HG03108 (cell line): ENCODE data around the gene PADI4.
"Not testable (repeated sequence)": the region's sequence is repeated elsewhere in the genome, so short reads cannot be mapped to it uniquely, and the experiment has no call there.

ENCODE experiments used
- ATAC-seq: cut with Tn5 transposase; IDR thresholded peaks from one replicate; pipeline ENCODE4 v1.9.1; 2021; ENCODE audit warnings: moderate library complexity; ENCODE audit not compliant: unreplicated experiment

Gene PADI4

DNA sequence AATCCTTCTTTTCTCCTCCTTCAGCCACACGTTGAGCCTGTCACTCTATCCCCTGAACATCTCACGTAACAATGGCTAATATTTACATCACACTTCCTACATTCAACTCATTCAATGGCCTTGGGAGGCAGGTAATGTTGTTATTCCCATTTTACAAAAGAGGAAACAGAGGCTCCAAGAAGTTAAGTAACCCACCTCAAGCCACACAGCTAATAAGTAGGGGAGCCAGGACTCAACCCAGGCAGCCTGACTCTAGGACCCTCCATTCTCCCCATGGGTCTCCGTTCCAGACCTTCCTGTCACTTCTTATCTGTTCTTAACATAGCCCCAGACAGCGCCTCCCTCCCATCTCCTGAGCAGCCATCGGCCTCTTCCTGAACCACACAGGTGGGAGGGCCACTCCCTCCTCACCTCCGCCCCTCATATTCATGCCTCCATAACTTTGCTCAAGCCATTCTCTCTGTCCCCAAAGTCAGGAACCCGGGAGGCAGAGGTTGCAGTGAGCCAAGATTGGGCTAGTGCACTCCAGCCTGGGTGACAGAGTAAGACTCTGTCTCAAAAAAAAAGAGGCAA, 2.2 kb downstream of the PADI4 start:
- no peak for ATAC-seq

GRCh38 chr1:17313530-17314309, 5.7 kb downstream of the PADI4 start:
- ATAC-seq = no peak

DNA sequence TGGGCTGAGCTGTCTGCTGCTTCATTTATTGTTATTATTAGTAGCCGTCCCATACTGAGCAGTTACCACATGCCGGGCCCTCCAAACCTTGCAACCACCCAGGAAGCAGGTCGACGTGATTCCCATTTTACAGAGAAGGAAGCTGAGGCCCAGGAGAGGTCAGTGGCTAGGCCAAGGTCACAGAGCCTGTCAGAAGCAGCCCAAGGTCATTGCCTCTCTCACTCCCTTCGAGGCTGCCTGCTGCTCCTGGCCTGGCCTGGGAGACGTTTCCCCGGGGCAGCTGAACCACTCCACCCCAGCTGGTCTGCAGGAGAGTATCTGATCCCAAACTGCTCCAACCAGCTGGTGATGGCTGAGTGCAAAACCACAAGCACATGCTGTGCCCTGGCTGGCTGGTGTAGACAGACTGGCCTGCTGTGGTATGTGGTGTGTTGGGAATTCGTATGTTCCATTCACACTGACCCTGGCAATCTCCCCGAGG, 6.5 kb downstream of the PADI4 start:
- ATAC-seq = no peak

- no peak for ATAC-seq
Measured at GRCh38 chr1:17315542-17316130, 7.6 kb downstream of the PADI4 start.

GRCh38 chr1:17316704-17317103, 8.7 kb downstream of the PADI4 start:
- no peak for ATAC-seq

- no peak for ATAC-seq
Measured at GRCh38 chr1:17318262-17318661, 10.3 kb downstream of the PADI4 start.

GRCh38 chr1:17319561-17320350, 11.8 kb downstream of the PADI4 start:
- ATAC-seq = no peak

GRCh38 chr1:17321857-17322390, 13.9 kb downstream of the PADI4 start:
- not testable (repeated sequence) for ATAC-seq

DNA sequence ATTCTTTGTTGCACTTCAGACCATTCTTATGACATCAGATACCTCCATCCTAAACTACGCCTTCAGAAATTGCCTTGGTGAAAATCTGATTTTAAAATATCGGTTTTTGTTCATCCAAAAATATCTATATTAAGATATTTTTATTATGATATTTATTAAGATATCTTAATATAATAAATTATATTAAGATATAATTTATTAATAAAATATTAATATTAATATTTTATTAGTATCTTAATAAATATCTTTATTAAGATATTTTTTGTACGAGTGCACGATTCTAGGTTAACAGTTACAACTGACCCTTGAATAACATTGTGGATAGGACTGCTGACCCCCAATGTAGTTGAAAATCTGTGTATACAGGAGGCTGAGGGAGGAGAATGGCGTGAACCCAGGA, 20.9 kb downstream of the PADI4 start:
- ATAC-seq = no peak

GRCh38 chr1:17329610-17330009, 21.6 kb downstream of the PADI4 start:
- no peak for ATAC-seq

DNA sequence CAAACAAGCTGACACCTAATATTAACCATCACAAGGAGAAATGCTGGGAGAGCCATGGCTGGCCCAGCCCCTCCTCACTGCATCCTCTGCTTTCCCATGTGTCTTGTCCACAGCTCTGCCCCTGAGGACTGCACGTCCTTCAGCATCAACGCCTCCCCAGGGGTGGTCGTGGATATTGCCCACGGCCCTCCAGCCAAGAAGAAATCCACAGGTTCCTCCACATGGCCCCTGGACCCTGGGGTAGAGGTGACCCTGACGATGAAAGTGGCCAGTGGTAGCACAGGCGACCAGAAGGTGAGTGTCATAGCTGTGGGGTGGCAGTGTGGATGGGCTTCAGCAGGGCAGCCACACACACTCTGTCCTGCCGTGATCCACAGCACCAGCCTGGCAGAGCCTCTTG, 22.9 kb downstream of the PADI4 start:
- ATAC-seq = no peak

GRCh38 chr1:17333081-17333480, 25.1 kb downstream of the PADI4 start:
- no peak for ATAC-seq

DNA sequence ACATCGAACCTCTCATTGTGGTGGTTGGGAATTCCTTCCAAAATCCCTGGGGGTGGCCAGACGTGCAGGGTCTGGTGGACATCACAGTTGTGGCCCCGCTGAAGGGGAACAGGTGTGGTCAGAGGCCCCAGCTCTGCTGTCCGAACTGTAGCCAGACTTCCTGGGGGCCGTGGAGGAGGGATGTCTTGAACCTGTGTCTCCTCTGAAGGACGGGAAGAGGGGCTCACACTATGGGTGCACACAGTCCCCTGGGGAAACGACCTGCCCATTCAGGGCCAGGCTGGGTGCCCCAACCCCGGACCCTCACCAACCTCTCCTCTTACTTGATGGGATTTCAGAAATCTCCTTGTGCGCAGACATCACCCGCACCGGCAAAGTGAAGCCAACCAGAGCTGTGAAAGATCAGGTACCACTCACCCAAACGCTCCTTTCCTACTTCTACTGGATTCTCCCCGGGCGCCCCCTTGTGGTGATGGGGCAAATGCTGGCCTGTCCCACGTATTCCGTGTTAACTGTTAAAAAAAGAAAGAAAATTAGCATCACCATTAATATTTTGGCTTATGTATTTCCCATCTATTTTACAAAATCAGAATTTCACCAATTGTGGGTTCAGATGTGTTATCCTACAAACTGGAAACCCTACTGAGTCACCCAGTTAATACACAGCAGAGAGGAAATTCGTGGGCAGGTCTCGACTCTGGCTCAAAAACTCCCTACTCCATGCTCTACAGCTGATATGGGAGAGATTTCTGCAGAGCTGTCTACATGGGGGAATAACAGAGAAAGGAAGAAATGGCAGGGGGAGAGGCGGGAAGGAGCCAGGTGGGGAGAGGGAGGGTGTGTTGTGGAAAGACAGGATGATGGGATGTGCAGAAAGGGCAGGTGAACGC, 28.1 kb downstream of the PADI4 start:
- ATAC-seq = no peak

GRCh38 chr1:17338706-17339493, 30.9 kb downstream of the PADI4 start:
- no peak for ATAC-seq

- ATAC-seq = no peak
Measured at GRCh38 chr1:17339521-17339920, 31.5 kb downstream of the PADI4 start.

GRCh38 chr1:17340358-17340757, 32.4 kb downstream of the PADI4 start:
- no peak for ATAC-seq

DNA sequence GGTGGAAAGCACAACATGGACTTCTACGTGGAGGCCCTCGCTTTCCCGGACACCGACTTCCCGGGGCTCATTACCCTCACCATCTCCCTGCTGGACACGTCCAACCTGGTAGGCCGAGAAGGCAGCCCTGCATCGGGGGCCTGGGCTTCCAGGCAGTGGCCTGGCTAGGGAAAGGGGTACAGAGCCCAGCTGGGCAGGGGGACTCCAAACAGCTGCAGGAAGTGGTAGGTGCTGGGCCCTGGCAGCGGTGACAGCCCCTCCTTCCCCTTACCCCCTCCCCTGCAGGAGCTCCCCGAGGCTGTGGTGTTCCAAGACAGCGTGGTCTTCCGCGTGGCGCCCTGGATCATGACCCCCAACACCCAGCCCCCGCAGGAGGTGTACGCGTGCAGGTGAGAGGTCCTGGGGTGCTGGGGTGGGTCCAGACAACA, 34.0 kb downstream of the PADI4 start:
- ATAC-seq = no peak

- not testable (repeated sequence) for ATAC-seq
Measured at GRCh38 chr1:17345506-17345905, 37.5 kb downstream of the PADI4 start.

- ATAC-seq = no peak
Measured at GRCh38 chr1:17346046-17346789, 38.2 kb downstream of the PADI4 start.
